ENCODE data around the gene CFAP77.

Gene CFAP77

DNA sequence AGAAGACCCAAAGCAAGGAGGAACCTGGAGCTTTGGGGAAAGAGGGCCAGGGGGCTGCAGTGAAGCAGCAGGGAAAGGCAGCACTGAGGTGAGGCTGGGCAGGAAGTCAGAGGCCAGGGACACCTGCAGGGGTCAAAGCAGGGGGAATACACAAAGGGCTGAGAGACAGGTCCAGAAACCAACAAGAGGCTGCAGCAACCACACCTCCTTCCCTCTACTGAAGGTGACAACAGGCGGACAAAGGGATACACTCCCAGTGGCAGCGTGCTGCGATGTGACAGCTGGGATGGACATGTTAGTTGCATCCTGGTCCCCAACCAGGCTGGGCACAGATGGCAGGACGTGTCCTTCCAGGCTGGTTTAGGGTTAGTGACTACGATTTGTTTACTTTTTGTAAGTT is 12.6 kb downstream of the CFAP77 start:
- no peak for DNase-seq (ENCODE audit: low read depth)
- TF ChIP-seq, protein P1, sequence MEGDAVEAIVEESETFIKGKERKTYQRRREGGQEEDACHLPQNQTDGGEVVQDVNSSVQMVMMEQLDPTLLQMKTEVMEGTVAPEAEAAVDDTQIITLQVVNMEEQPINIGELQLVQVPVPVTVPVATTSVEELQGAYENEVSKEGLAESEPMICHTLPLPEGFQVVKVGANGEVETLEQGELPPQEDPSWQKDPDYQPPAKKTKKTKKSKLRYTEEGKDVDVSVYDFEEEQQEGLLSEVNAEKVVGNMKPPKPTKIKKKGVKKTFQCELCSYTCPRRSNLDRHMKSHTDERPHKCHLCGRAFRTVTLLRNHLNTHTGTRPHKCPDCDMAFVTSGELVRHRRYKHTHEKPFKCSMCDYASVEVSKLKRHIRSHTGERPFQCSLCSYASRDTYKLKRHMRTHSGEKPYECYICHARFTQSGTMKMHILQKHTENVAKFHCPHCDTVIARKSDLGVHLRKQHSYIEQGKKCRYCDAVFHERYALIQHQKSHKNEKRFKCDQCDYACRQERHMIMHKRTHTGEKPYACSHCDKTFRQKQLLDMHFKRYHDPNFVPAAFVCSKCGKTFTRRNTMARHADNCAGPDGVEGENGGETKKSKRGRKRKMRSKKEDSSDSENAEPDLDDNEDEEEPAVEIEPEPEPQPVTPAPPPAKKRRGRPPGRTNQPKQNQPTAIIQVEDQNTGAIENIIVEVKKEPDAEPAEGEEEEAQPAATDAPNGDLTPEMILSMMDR (conservative IDR thresholded peaks at IDR 0.05; ENCODE audit: low read length), result no peak
- H3K4me3 ChIP-seq (ENCODE audit: low read length), result no peak overlapping the region

GRCh38 chr9:132423503-132423902 is 13.5 kb downstream of the CFAP77 start:
- H3K4me3 ChIP-seq (ENCODE audit: low read length), result no peak overlapping the region
- TF ChIP-seq, protein P1 (conservative IDR thresholded peaks at IDR 0.05; ENCODE audit: low read length), result no peak
- no peak for DNase-seq (ENCODE audit: low read depth)

DNA sequence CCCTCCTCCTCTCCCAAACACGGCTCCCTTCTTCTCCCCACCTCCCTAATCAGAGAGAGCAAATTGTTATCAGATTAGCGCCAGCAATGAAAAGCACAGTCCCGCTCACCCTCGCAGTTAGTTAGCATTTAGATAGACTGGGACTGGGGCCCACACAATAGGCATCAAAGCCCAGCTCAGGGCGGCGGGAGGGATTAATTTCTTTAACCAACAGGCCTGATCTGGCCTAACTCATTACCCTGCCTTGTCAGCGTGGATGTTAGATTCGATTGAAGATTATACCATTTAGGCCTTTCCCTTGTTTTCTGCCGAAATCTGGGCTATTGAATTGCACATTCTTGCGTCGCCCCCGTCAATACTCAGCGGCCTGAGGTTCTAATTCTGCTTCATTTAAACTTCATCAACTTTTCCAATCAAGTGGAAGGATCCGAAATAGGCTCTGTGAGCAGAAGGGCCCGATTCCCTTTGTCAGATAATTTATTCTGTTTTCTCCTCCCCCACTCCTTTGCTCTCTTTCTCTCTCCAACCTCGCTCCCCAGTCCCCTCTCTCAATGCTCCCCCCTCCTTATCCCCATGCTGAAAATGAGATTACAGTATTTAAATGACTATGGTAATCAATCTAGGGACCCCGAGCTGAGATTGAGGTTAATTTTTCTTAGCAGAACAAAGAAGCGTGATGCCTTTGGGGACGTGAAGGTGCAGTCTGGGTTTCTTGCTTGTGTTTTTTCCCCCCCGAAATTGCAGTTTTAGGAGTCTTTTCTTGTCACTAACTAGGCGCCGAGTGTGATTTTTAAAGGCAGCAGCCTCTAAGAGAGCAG is 15.1 kb downstream of the CFAP77 start:
- no peak for DNase-seq (ENCODE audit: low read depth)
- no peak overlapping the region for H3K4me3 ChIP-seq (ENCODE audit: low read length)
- TF ChIP-seq, protein P1 (conservative IDR thresholded peaks at IDR 0.05; ENCODE audit: low read length), result no peak

DNA sequence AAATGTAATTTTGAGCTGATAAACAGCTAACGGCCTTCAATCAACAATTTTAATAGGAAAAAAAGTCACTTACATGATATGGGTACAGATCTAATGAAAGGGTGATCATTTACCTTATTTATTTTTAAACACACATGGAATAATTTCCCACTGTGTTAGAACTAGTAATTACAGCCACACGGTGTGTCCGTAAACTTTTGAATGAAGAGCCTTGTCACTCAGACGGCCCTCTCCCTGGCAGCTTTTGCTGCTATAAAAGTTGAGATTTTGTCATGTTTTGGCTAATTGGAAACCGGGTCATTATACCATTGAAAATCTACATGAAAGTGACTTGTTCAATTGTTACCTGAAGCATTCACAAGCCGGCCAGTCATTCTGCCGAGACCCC is 15.7 kb downstream of the CFAP77 start:
- TF ChIP-seq, protein P1 (conservative IDR thresholded peaks at IDR 0.05; ENCODE audit: low read length), result no peak
- DNase-seq (ENCODE audit: low read depth), result no peak
- no peak overlapping the region for H3K4me3 ChIP-seq (ENCODE audit: low read length)

DNA sequence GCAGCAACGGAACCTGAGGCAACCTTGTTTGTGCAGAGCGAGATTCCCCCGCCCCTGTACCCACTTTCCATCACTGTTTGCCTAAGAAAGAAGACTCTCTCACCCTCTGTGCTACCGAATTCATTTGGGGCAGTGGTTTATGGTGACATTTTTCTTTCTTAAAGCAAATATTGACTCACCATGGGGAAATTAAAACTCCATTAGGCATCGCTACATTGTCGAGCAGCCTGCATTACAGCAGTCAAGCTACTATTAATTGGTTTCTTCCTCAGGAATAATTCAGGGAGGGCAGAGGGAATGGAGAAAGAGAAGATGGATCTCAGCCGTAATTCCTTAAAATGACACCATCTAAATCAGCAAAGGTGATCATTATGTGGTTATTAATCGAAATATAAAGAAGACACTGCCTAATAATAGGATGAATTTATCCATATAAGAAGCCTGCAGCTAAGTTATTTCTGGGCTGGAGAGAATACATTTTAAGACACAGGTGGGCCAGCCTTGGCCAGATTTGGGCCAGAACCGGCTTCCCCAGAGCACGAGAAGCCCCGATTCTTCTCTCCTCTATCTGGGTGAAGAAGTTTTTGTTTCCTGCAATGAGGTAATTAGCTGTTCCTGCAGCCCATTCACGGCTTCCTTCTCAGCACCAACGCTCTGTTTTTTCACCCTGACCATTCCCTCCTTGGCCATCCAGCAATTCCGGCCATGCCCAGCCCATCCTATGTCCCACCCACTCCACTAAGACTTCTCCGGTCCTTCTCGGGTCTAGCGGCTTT is 16.8 kb downstream of the CFAP77 start:
- H3K4me3 ChIP-seq (ENCODE audit: low read length), result no peak overlapping the region
- TF ChIP-seq, protein P1 (conservative IDR thresholded peaks at IDR 0.05; ENCODE audit: low read length), result no peak
- no peak for DNase-seq (ENCODE audit: low read depth)

- TF ChIP-seq, protein P1 (conservative IDR thresholded peaks at IDR 0.05; ENCODE audit: low read length), result no peak
These were observed 21.0 kb downstream of the CFAP77 start for GRCh38 chr9:132430998-132431397.

GRCh38 chr9:132434881-132435280 is 24.9 kb downstream of the CFAP77 start:
- H3K4me3 ChIP-seq (ENCODE audit: low read length), result no peak overlapping the region
- TF ChIP-seq, protein P1 (conservative IDR thresholded peaks at IDR 0.05; ENCODE audit: low read length), result no peak
- DNase-seq (ENCODE audit: low read depth), result no peak

More at GRCh38 chr9:132430998-132431397, 21.0 kb downstream of the CFAP77 start:
- DNase-seq (ENCODE audit: low read depth), result no peak
- H3K4me3 ChIP-seq (ENCODE audit: low read length), result no peak overlapping the region
